Smooth muscle cell (in vitro differentiated cells): Measurements from ENCODE around the gene ZNF646. TPM values are rescaled to one million over a fixed set of nuclear protein-coding genes. Genes with fewer than 3 reads are reported as not detected.

Experiments
- DNase-seq: peaks from one replicate; lab custom pipeline; 2025; ENCODE audit not compliant: unreplicated experiment; lab: John Stamatoyannopoulos, UW
- H2AFZ ChIP-seq: fragments of 200-600 bp; sonication (generic); 2 replicates; pipeline ENCODE4 v1.6.0; 2016; ENCODE audit warnings: antibody characterized with exemption, low read depth, mild to moderate bottlenecking
- H3F3A ChIP-seq: fragments of 200-600 bp; sonication (generic); 2 replicates; pipeline ENCODE4 v1.6.0; 2017; ENCODE audit warnings: antibody characterized with exemption, low read depth
- H3K27ac ChIP-seq: fragments of 200-600 bp; sonication (generic); 2 replicates; pipeline ENCODE4 v1.5.1; 2016; ENCODE audit warnings: low read depth, mild to moderate bottlenecking
- H3K27me3 ChIP-seq: fragments of 200-600 bp; sonication (generic); 2 replicates; pipeline ENCODE4 v1.6.1; 2016; ENCODE audit warnings: low read depth, mild to moderate bottlenecking
- H3K36me3 ChIP-seq: fragments of 200-600 bp; sonication (generic); 2 replicates; pipeline ENCODE4 v1.5.1; 2016; ENCODE audit warnings: low read depth
- H3K4me1 ChIP-seq: fragments of 200-600 bp; sonication (generic); 2 replicates; pipeline ENCODE4 v1.5.1; 2016; ENCODE audit warnings: low read depth
- H3K4me2 ChIP-seq: fragments of 200-600 bp; sonication (generic); 2 replicates; pipeline ENCODE4 v1.6.0; 2016; ENCODE audit warnings: mild to moderate bottlenecking
- H3K4me3 ChIP-seq: fragments of 200-600 bp; sonication (generic); 2 replicates; pipeline ENCODE4 v1.5.1; 2016; ENCODE audit warnings: mild to moderate bottlenecking
- H3K79me2 ChIP-seq: fragments of 200-600 bp; sonication (generic); 2 replicates; pipeline ENCODE4 v1.6.0; 2016; ENCODE audit warnings: low read depth, mild to moderate bottlenecking
- H3K9ac ChIP-seq: fragments of 200-600 bp; sonication (generic); 2 replicates; pipeline ENCODE4 v1.6.0; 2016; ENCODE audit warnings: low read depth
- H3K9me3 ChIP-seq: fragments of 200-600 bp; sonication (generic); replicated peaks from 2 replicates; pipeline ENCODE4 v1.5.1; 2016; ENCODE audit warnings: low read depth
- H4K20me1 ChIP-seq: fragments of 200-600 bp; sonication (generic); 2 replicates; pipeline ENCODE4 v1.6.0; 2016; ENCODE audit warnings: low read depth
- CTCF ChIP-seq: fragments of 200-600 bp; sonication (generic); IDR thresholded peaks from 2 replicates; pipeline ENCODE4 v1.5.1; 2017; ENCODE audit warnings: borderline replicate concordance, mild to moderate bottlenecking, antibody characterized with exemption; ENCODE audit not compliant: insufficient read depth, poor library complexity, severe bottlenecking
- WGBS: methylation state at CpG from one replicate; pipeline ENCODE4 v1.1.7; 2016; ENCODE audit warnings: low lambda C conversion rate; 5-methylcytosine and 5-hydroxymethylcytosine counted together
- polyA plus RNA-seq: library from polyadenylated mRNA; unstranded; fragments of >200 nt; fragmentation: Nextera tagmentation; extraction: Ambion mirVana; gene quantifications from 2 replicates; pipeline ENCODE4 v1.2.1, GENCODE V29; 2016
- total RNA-seq: library from RNA; depleted of rRNA; stranded (reverse); fragments of >200 nt; gene quantifications from 2 replicates; pipeline ENCODE4 v1.2.3, GENCODE V29; 2014

ZNF646 gene
- total and polyA plus RNA-seq, 2 experiments from 2014 or later, result 5.7 to 7.3 TPM

- Histone ChIP-seq H3K27ac (no peak overlapping the region), H3K79me2 (peaks cover 15% of the 10 kb centered on the region), H3K9me3 (no peaks in the 10 kb centered on the region), H4K20me1 (no peaks in the 10 kb centered on the region), H3K36me3 (no peaks in the 10 kb centered on the region), H3K27me3 (no peaks in the 10 kb centered on the region), H3K4me3 (no peak overlapping the region), H3K4me1 (peaks cover 4% of the 10 kb centered on the region), H3K4me2 (peak overlapping the region; percentile 97), H3K9ac (no peak overlapping the region), H2AFZ (peak overlapping the region; percentile 75), H3F3A (no peaks in the 10 kb centered on the region)
- DNase-seq, result no peak
- TF ChIP-seq CTCF, result no peak
- 92% methylated on average over 28 of the region's 28 CpGs for WGBS
Observed at GRCh38 chr16:31106509-31107464, 32.6 kb downstream of the ZNF646 start.

- H3K4me3 ChIP-seq, result no peak overlapping the region
- no peaks in the 10 kb centered on the region for H3K9me3 ChIP-seq
- 89% methylated on average over 6 of the region's 6 CpGs for WGBS
- H3K27ac ChIP-seq, result no peak overlapping the region
- no peaks in the 10 kb centered on the region for H3F3A ChIP-seq
- H3K36me3 ChIP-seq, result no peaks in the 10 kb centered on the region
- H2AFZ ChIP-seq, result peak overlapping the region; percentile 75
- H3K4me2 ChIP-seq, result peak overlapping the region; percentile 97
- no peak for DNase-seq
- H4K20me1 ChIP-seq, result no peaks in the 10 kb centered on the region
- no peak for TF ChIP-seq CTCF
- peaks cover 15% of the 10 kb centered on the region for H3K79me2 ChIP-seq
- peaks cover 4% of the 10 kb centered on the region for H3K4me1 ChIP-seq
- no peaks in the 10 kb centered on the region for H3K27me3 ChIP-seq
- H3K9ac ChIP-seq, result no peak overlapping the region
Observed at GRCh38 chr16:31107465-31107867, 33.2 kb downstream of the ZNF646 start.

DNA sequence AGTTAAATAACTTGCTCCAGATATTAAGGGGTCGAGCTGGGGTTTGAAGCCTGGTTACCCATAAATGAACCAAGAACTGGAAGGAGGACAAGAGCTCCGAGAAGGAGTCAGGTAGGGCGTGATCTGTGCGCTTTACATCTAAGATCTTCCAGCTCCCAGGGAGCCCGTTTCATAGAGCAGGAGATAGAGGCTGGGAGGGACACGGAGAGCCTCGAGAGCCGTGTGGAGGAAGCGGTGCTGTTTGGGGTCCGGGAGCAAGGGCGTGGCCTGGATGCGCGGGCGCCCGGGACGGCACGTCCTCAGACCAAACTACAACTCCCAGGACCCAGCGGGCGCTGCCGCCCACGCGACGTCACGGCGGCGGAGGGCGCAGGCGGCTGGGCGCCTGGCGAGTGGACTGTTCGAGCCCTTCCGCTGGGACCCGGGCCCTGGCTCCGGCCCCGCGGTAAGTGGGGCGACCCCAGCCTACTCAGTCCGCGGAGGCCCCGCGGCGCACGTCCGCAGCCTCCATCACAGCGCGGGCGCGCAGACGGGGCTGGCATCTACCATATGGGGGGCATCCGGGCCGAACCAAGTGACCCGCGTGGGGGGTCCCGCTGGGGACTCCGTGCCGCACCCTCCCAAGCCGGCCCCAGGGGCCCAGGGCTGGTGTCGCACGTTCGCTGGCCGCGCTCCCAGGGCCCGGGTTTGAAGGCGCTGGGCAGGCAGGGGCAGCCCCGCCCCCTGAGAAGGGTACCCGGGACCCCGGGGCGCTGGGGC, 34.0 kb downstream of the ZNF646 start, which contains the start of gene BCKDK:
Gene BCKDK (plus strand): TSS at position 352 of the 759 bp plus-strand sequence. CDS start 838 bp downstream, outside the sequence.
- no peak for TF ChIP-seq CTCF
- H3K27ac ChIP-seq, result no peak within 1 kb of the TSS
- peak; percentile 15 for DNase-seq
- H3K36me3 ChIP-seq, result no peaks in the 10 kb centered on the region
- H3K9me3 ChIP-seq, result no peaks in the 10 kb centered on the region
- H3F3A ChIP-seq, result no peaks in the 10 kb centered on the region
- H3K4me2 ChIP-seq, result peak within 1 kb of the TSS; percentile 97
- H3K79me2 ChIP-seq, result peaks cover 15% of the 10 kb centered on the region
- peak within 1 kb of the TSS; percentile 91 for H3K4me3 ChIP-seq
- H4K20me1 ChIP-seq, result no peaks in the 10 kb centered on the region
- peak within 1 kb of the TSS; percentile 75 for H2AFZ ChIP-seq
- peak within 1 kb of the TSS; percentile 79 for H3K9ac ChIP-seq
- H3K27me3 ChIP-seq, result no peaks in the 10 kb centered on the region
- H3K4me1 ChIP-seq, result peaks cover 4% of the 10 kb centered on the region
- whole genome bisulfite sequencing, result 5% methylated on average over 67 of the region's 68 CpGs
